Uterus (tissue), 4 donors: ENCODE measurements around the gene ST7. TPM values are rescaled to one million over a fixed set of nuclear protein-coding genes. Genes with fewer than 3 reads are reported as not detected.

Experiments
- DNase-seq, 2 donors: peaks; one replicate each; pipeline ENCODE4 v3.0.0-alpha.2; 2019 to 2020
- H3K27ac ChIP-seq, 2 donors: fragments of 200-600 bp; sonication (generic); 1 replicate in 1 of 2; 2 replicates in 1 of 2; pipeline ENCODE4 v1.5.1; 2016 to 2018
- H3K27me3 ChIP-seq, 2 donors: fragments of 200-600 bp; sonication (generic); one replicate each; pipeline ENCODE4 v1.5.1; 2018 to 2019; ENCODE audit warnings: control low read depth in 1 of 2
- H3K36me3 ChIP-seq, 2 donors: fragments of 200-600 bp; sonication (generic); one replicate each; pipeline ENCODE4 v1.5.1; 2019; ENCODE audit warnings: control low read depth in 1 of 2
- H3K4me1 ChIP-seq, 2 donors: fragments of 200-600 bp; sonication (generic); one replicate each; pipeline ENCODE4 v1.5.1; 2018 to 2019; ENCODE audit warnings: control low read depth in 1 of 2
- H3K4me3 ChIP-seq, 2 donors: fragments of 200-600 bp; sonication (generic); 1 replicate in 1 of 2; 2 replicates in 1 of 2; pipeline ENCODE4 v1.5.1; 2018 to 2019; ENCODE audit warnings: mild to moderate bottlenecking in 1 of 2
- H3K9me3 ChIP-seq, 2 donors: fragments of 200-600 bp; sonication (generic); one replicate each; pipeline ENCODE4 v1.5.1; 2019; ENCODE audit warnings: control low read depth in 1 of 2
- POLR2A ChIP-seq, 2 donors: fragments of 450-650 bp; IDR thresholded peaks; one replicate each; pipeline ENCODE4 v1.6.1; 2016; ENCODE audit warnings: antibody characterized with exemption in 2 of 2, mild to moderate bottlenecking in 1 of 2, moderate library complexity in 1 of 2
- intact Hi-C: fragments of 100-400 bp; cut with DNase I; formaldehyde crosslinking; loops from one replicate; pipeline ENCODE4 v1.15.1; 2023; ENCODE audit warnings: low total_unique reads
- total RNA-seq, 4 donors: library from RNA; depleted of rRNA in 3 of 4; stranded (reverse); fragments of >200 nt in 3 of 4; gene quantifications; one replicate each; pipeline versions ENCODE4 v1.1.0 to v1.2.4, GENCODE V29; 2014 to 2023
- TF ChIP-seq, protein P1 (sequence below), 4 experiments: fragments of 200-600 bp in 2 of 4; fragments of 450-650 bp in 2 of 4; sonication (generic) in 2 of 4; IDR thresholded peaks; one replicate each; pipeline ENCODE4 v1.5.1; 2016 to 2019; ENCODE audit warnings: antibody characterized with exemption in 4 of 4, mild to moderate bottlenecking in 2 of 4, moderate library complexity in 1 of 4
- donor health status: DM: yes; HTN: yes; CAD: no.

The ST7 gene
- total RNA-seq, 4 donors from 2014 or later = 27.4 to 41.0 (median 31.4) TPM

DNA sequence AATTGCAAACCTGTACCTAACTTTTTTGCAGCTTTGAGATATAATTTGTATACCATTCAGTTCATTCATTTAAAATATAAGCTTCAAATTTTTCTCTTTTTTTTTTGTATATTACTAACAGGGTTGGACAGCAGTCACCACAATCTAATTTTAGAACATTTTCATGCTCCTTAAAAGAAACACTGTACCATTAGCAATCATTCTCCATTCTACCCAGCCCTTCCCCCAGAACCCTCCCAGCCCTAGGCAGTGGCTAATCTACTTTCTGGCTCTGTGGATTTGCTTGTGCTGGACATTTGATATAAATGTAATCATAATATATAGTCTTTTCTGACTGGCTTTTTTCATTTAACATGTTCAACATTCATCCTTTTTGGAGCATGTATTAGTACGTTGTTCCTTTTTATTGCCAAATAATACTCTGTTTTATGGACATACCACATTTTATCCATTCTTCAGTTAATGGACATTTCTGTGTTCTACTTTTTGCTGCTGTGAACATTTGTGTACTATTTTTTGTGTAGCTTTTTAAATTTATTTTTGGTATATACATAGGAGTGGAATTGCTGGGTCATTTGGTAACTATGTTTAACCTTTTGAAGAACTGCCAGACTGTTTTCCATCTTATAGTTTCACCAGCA is 40.9 kb upstream of the ST7 start:
- Histone ChIP-seq H3K36me3 (peaks cover 0 to 8% of the 10 kb centered on the region in 2 donors), H3K27ac (no peak overlapping the region), H3K9me3 (peaks cover 0 to 4% of the 10 kb centered on the region in 2 donors), H3K4me3 (no peak overlapping the region), H3K27me3 (no peaks in the 10 kb centered on the region), H3K4me1 (no peaks in the 10 kb centered on the region)
- DNase-seq = no peak
- intact Hi-C loops = no loop called here
- TF ChIP-seq, protein P1, sequence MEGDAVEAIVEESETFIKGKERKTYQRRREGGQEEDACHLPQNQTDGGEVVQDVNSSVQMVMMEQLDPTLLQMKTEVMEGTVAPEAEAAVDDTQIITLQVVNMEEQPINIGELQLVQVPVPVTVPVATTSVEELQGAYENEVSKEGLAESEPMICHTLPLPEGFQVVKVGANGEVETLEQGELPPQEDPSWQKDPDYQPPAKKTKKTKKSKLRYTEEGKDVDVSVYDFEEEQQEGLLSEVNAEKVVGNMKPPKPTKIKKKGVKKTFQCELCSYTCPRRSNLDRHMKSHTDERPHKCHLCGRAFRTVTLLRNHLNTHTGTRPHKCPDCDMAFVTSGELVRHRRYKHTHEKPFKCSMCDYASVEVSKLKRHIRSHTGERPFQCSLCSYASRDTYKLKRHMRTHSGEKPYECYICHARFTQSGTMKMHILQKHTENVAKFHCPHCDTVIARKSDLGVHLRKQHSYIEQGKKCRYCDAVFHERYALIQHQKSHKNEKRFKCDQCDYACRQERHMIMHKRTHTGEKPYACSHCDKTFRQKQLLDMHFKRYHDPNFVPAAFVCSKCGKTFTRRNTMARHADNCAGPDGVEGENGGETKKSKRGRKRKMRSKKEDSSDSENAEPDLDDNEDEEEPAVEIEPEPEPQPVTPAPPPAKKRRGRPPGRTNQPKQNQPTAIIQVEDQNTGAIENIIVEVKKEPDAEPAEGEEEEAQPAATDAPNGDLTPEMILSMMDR (IDR thresholded peaks at IDR 0.05) = no peak
- no peak for TF ChIP-seq POLR2A (IDR thresholded peaks at IDR 0.05)

GRCh38 chr7:116918704-116919103 is 34.6 kb upstream of the ST7 start:
- no peak overlapping the region for H3K4me3 ChIP-seq
- intact Hi-C loops = no loop called here
- H3K9me3 ChIP-seq = no peaks in the 10 kb centered on the region
- TF ChIP-seq POLR2A (IDR thresholded peaks at IDR 0.05) = no peak
- TF ChIP-seq, protein P1 (IDR thresholded peaks at IDR 0.05) = no peak
- H3K27ac ChIP-seq = no peak overlapping the region
- H3K36me3 ChIP-seq = no peaks in the 10 kb centered on the region
- H3K27me3 ChIP-seq = no peaks in the 10 kb centered on the region
- DNase-seq = no peak
- H3K4me1 ChIP-seq = no peaks in the 10 kb centered on the region

GRCh38 chr7:116920359-116920758 is 32.9 kb upstream of the ST7 start:
- H3K4me1 ChIP-seq = no peaks in the 10 kb centered on the region
- no peaks in the 10 kb centered on the region for H3K36me3 ChIP-seq
- H3K9me3 ChIP-seq = no peaks in the 10 kb centered on the region
- no peak overlapping the region for H3K4me3 ChIP-seq
- no peak for TF ChIP-seq POLR2A (IDR thresholded peaks at IDR 0.05)
- TF ChIP-seq, protein P1 (IDR thresholded peaks at IDR 0.05) = no peak
- intact Hi-C loops = no loop called here
- DNase-seq = no peak
- H3K27me3 ChIP-seq = no peaks in the 10 kb centered on the region
- H3K27ac ChIP-seq = no peak overlapping the region

DNA sequence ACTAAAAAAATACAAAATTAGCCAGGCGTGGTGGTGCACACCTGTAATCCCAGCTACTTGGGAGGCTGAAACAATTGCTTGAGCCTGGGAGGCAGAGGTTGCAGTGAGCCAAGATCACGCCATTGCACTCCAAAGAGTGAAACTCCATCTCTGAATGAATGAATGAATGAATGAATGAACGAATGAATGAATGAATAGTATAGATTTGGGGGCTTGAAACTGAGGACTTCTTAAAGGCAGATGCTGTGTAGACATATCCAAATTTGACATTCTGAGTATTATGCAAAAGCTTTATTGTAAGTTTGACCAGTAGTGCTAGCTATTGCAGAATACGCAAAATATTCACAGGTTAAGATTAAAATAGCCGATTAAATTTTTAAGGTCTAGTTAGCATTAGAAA is 30.8 kb upstream of the ST7 start:
- Histone ChIP-seq H3K36me3 (no peaks in the 10 kb centered on the region), H3K27ac (no peak overlapping the region), H3K9me3 (no peaks in the 10 kb centered on the region), H3K4me1 (no peaks in the 10 kb centered on the region), H3K27me3 (no peaks in the 10 kb centered on the region), H3K4me3 (no peak overlapping the region)
- TF ChIP-seq, protein P1 (IDR thresholded peaks at IDR 0.05) = no peak
- intact Hi-C loops = no loop called here
- DNase-seq = no peak

GRCh38 chr7:116924741-116925140 is 28.6 kb upstream of the ST7 start:
- H3K4me3 ChIP-seq = no peak overlapping the region
- TF ChIP-seq, protein P1 (IDR thresholded peaks at IDR 0.05) = no peak
- no peak for TF ChIP-seq POLR2A (IDR thresholded peaks at IDR 0.05)

More at GRCh38 chr7:116924741-116925140, 28.6 kb upstream of the ST7 start:
- no peaks in the 10 kb centered on the region for H3K36me3 ChIP-seq
- no peak overlapping the region for H3K27ac ChIP-seq
- H3K27me3 ChIP-seq = no peaks in the 10 kb centered on the region
- DNase-seq = no peak
- intact Hi-C loops = no loop called here
- H3K9me3 ChIP-seq = no peaks in the 10 kb centered on the region
- no peaks in the 10 kb centered on the region for H3K4me1 ChIP-seq
